Frontal cortex (tissue), 4 donors: Measurements from ENCODE around the gene WNT9A. TPM values are rescaled to one million over a fixed set of nuclear protein-coding genes. Genes with fewer than 3 reads are reported as not detected.
A peak's percentile ranks its signal among the peaks of the same experiment; 100 is the strongest.
"Not testable (repeated sequence)": the region's sequence is repeated elsewhere in the genome, so short reads cannot be mapped to it uniquely, and the experiment has no call there.

Experiments used
- DNase-seq, 2 donors: peaks; one replicate each; pipeline ENCODE4 v3.0.0; 2012; ENCODE audit warnings: low spot score in 2 of 2
- FAIRE-seq: peaks from 2 replicates; lab custom pipeline; 2012; peaks lifted over from hg19 to GRCh38; lab: Jason Lieb, UNC
- total RNA-seq: library from RNA; depleted of rRNA; stranded (reverse); fragments of >200 nt; gene quantifications from one replicate; pipeline ENCODE4 v1.2.3, GENCODE V29; 2014
- donor health status: control.
- donor health status: control.
- donor health status: control.

WNT9A gene
- 1.2 TPM for total RNA-seq

GRCh38 chr1:227947676-227948492 is at the start of gene WNT9A:
Gene WNT9A, minus strand, starts transcription at chr1:227947932. Its CDS starts 45 bp downstream, at chr1:227947887.
- FAIRE-seq (no peak), DNase-seq (peak; percentile 80 to 81)

GRCh38 chr1:227996187-227996950 is 48.6 kb upstream of the WNT9A start:
- no peak for FAIRE-seq
- no peak for DNase-seq

- FAIRE-seq (no peak), DNase-seq (no peak)
Measured at GRCh38 chr1:227994632-227995300, 47.0 kb upstream of the WNT9A start.

- FAIRE-seq: no peak
Measured at GRCh38 chr1:227987181-227987580, 39.4 kb upstream of the WNT9A start.

GRCh38 chr1:227975583-227976283 is 28.0 kb upstream of the WNT9A start:
- DNase-seq, FAIRE-seq: not testable (repeated sequence)

More at GRCh38 chr1:227987181-227987580, 39.4 kb upstream of the WNT9A start:
- no peak for DNase-seq

- not testable (repeated sequence) for DNase-seq
Measured at GRCh38 chr1:227973724-227974288, 26.1 kb upstream of the WNT9A start.

GRCh38 chr1:227972843-227973374 is 25.2 kb upstream of the WNT9A start:
- not testable (repeated sequence) for FAIRE-seq, DNase-seq

More at GRCh38 chr1:227973724-227974288, 26.1 kb upstream of the WNT9A start:
- not testable (repeated sequence) for FAIRE-seq

- not testable (repeated sequence) for DNase-seq, FAIRE-seq
Measured at GRCh38 chr1:227972283-227972679, 24.5 kb upstream of the WNT9A start.

GRCh38 chr1:227971643-227972282 is 24.0 kb upstream of the WNT9A start:
- FAIRE-seq, DNase-seq: not testable (repeated sequence)

- not testable (repeated sequence) for DNase-seq, FAIRE-seq
Measured at GRCh38 chr1:227971216-227971615, 23.5 kb upstream of the WNT9A start.

- DNase-seq, FAIRE-seq: not testable (repeated sequence)
Measured at GRCh38 chr1:227970076-227970995, 22.6 kb upstream of the WNT9A start.

- FAIRE-seq, DNase-seq: not testable (repeated sequence)
Measured at GRCh38 chr1:227967815-227968214, 20.1 kb upstream of the WNT9A start.

- FAIRE-seq, DNase-seq: not testable (repeated sequence)
Measured at GRCh38 chr1:227966733-227967132, 19.0 kb upstream of the WNT9A start.

GRCh38 chr1:227961651-227962466 is 14.1 kb upstream of the WNT9A start:
- FAIRE-seq: no peak
- no peak for DNase-seq

- FAIRE-seq (no peak), DNase-seq (no peak)
Measured at GRCh38 chr1:227959325-227959860, 11.7 kb upstream of the WNT9A start.

GRCh38 chr1:227958617-227959324 is 11.0 kb upstream of the WNT9A start:
- DNase-seq (no peak), FAIRE-seq (no peak)
